ENCODE data around the gene LGI2.

DNA sequence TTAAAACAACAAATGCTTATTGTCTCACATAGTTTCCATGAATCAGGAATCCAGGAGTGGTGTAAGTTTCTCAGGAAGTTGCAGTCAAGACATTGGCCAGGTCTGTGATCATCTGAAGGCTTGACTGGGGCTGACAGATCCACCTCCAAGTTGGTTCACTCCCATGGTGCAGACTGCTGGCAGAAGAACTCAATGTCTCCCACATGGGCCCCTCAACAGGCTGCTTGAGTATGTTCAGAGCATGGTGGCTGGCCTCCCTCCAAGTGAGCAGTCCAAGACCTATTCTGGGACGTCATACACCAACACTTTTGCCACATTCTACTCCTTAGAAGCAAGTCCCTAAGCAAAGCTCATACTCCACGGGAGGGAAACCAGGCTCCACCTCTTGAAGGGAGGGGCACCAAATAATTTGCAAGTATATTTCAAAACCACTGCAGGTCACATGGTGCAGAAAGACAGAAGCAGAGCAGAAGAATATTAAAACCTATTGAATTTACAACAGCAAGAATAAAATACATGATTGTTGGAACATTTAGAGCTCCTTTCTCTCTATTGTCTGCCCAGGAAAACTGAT lies 35.3 kb downstream of the LGI2 start:
- TF ChIP-seq EZH2 (IDR thresholded peaks at IDR 0.05; ENCODE audit: borderline replicate concordance, insufficient read depth, low read length, poor library complexity, severe bottlenecking) (no peak), POLR2AphosphoS5 (IDR thresholded peaks at IDR 0.05) (no peak), EP300 (conservative IDR thresholded peaks at IDR 0.05; ENCODE audit: poor library complexity, severe bottlenecking) (no peak), TAF1 (IDR thresholded peaks at IDR 0.05; ENCODE audit: low read depth) (no peak), MXI1 (conservative IDR thresholded peaks at IDR 0.05; ENCODE audit: poor library complexity, severe bottlenecking) (no peak), RAD21 (conservative IDR thresholded peaks at IDR 0.05) (no peak), SMC3 (conservative IDR thresholded peaks at IDR 0.05; ENCODE audit: poor library complexity) (no peak)
- TF ChIP-seq, protein P1, sequence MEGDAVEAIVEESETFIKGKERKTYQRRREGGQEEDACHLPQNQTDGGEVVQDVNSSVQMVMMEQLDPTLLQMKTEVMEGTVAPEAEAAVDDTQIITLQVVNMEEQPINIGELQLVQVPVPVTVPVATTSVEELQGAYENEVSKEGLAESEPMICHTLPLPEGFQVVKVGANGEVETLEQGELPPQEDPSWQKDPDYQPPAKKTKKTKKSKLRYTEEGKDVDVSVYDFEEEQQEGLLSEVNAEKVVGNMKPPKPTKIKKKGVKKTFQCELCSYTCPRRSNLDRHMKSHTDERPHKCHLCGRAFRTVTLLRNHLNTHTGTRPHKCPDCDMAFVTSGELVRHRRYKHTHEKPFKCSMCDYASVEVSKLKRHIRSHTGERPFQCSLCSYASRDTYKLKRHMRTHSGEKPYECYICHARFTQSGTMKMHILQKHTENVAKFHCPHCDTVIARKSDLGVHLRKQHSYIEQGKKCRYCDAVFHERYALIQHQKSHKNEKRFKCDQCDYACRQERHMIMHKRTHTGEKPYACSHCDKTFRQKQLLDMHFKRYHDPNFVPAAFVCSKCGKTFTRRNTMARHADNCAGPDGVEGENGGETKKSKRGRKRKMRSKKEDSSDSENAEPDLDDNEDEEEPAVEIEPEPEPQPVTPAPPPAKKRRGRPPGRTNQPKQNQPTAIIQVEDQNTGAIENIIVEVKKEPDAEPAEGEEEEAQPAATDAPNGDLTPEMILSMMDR (IDR thresholded peaks at IDR 0.05; ENCODE audit: poor library complexity, severe bottlenecking) = no peak
- TF ChIP-seq, protein P2, sequence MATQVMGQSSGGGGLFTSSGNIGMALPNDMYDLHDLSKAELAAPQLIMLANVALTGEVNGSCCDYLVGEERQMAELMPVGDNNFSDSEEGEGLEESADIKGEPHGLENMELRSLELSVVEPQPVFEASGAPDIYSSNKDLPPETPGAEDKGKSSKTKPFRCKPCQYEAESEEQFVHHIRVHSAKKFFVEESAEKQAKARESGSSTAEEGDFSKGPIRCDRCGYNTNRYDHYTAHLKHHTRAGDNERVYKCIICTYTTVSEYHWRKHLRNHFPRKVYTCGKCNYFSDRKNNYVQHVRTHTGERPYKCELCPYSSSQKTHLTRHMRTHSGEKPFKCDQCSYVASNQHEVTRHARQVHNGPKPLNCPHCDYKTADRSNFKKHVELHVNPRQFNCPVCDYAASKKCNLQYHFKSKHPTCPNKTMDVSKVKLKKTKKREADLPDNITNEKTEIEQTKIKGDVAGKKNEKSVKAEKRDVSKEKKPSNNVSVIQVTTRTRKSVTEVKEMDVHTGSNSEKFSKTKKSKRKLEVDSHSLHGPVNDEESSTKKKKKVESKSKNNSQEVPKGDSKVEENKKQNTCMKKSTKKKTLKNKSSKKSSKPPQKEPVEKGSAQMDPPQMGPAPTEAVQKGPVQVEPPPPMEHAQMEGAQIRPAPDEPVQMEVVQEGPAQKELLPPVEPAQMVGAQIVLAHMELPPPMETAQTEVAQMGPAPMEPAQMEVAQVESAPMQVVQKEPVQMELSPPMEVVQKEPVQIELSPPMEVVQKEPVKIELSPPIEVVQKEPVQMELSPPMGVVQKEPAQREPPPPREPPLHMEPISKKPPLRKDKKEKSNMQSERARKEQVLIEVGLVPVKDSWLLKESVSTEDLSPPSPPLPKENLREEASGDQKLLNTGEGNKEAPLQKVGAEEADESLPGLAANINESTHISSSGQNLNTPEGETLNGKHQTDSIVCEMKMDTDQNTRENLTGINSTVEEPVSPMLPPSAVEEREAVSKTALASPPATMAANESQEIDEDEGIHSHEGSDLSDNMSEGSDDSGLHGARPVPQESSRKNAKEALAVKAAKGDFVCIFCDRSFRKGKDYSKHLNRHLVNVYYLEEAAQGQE (IDR thresholded peaks at IDR 0.05; ENCODE audit: borderline replicate concordance) = no peak

Measured in neural cell (in vitro differentiated cells).